ENCODE results near the gene MRPL41.
"Not testable (repeated sequence)": the region's sequence is repeated elsewhere in the genome, so short reads cannot be mapped to it uniquely, and the experiment has no call there.

The MRPL41 gene

GRCh38 chr9:137583957-137584356, 32.3 kb downstream of the MRPL41 start:
- no peak for DNase-seq (ENCODE audit: low read depth)

- no peak for DNase-seq (ENCODE audit: low read depth)
Measured at GRCh38 chr9:137586854-137587253, 35.2 kb downstream of the MRPL41 start.

- DNase-seq (ENCODE audit: low read depth), result no peak
Measured at GRCh38 chr9:137588311-137588710, 36.6 kb downstream of the MRPL41 start.

GRCh38 chr9:137588891-137589290, 37.2 kb downstream of the MRPL41 start:
- no peak for DNase-seq (ENCODE audit: low read depth)

- no peak for DNase-seq (ENCODE audit: low read depth)
Measured at GRCh38 chr9:137589441-137590122, 37.9 kb downstream of the MRPL41 start.

- DNase-seq (ENCODE audit: low read depth), result no peak
Measured at GRCh38 chr9:137590123-137590468, 38.4 kb downstream of the MRPL41 start.

GRCh38 chr9:137590469-137591383, 39.0 kb downstream of the MRPL41 start, which contains the start of gene ZMYND19:
Gene ZMYND19 (minus strand): TSS chr9:137590512. CDS start chr9:137590263, 249 bp downstream.
- DNase-seq (ENCODE audit: low read depth), result peak; percentile 81

- no peak for DNase-seq (ENCODE audit: low read depth)
Measured at GRCh38 chr9:137592767-137593166, 41.1 kb downstream of the MRPL41 start.

- no peak for DNase-seq (ENCODE audit: low read depth)
Measured at GRCh38 chr9:137593176-137593575, 41.5 kb downstream of the MRPL41 start.

GRCh38 chr9:137596577-137596976, 44.9 kb downstream of the MRPL41 start:
- DNase-seq (ENCODE audit: low read depth), result not testable (repeated sequence)

GRCh38 chr9:137598943-137599342, 47.3 kb downstream of the MRPL41 start:
- no peak for DNase-seq (ENCODE audit: low read depth)
